Measurements from ENCODE around the gene LY6G6F.

DNA sequence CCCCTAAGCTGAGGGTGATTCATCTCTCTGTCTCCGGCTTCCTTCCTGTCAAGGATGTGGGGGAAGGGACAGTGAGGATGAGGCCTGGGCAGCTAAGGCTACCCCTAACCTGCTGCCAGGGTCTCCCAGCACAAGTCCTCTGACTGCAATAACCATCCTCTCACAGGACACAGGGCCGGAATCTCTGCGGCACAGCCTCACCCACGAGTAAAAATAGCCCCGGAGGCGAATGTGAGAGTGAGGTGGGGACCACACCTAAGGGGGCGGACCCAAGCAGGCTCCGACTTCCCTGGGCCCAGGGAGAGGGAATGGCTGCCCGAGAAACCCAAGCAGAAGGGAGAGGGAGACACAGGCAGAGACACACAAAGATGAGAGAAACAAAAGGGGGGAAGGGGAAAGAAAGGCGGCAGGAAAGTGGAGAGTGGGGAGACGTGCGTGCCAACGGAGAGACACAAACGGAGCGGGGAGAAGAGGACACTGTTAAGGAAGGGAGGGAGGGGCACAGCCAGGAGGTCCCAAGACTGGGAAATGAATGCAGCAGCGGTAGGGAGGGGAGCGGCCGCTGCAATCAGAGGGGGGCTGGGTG, 28.2 kb downstream of the LY6G6F start:
- peak; percentile 63 to 90 for TF ChIP-seq POLR2AphosphoS5 (IDR thresholded peaks at IDR 0.05; ENCODE audit: insufficient read depth in 1 of 2, low read depth in 1 of 2)
- TF ChIP-seq, protein P1, sequence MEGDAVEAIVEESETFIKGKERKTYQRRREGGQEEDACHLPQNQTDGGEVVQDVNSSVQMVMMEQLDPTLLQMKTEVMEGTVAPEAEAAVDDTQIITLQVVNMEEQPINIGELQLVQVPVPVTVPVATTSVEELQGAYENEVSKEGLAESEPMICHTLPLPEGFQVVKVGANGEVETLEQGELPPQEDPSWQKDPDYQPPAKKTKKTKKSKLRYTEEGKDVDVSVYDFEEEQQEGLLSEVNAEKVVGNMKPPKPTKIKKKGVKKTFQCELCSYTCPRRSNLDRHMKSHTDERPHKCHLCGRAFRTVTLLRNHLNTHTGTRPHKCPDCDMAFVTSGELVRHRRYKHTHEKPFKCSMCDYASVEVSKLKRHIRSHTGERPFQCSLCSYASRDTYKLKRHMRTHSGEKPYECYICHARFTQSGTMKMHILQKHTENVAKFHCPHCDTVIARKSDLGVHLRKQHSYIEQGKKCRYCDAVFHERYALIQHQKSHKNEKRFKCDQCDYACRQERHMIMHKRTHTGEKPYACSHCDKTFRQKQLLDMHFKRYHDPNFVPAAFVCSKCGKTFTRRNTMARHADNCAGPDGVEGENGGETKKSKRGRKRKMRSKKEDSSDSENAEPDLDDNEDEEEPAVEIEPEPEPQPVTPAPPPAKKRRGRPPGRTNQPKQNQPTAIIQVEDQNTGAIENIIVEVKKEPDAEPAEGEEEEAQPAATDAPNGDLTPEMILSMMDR (IDR thresholded peaks at IDR 0.05) = no peak

Measured in vagina (tissue), 2 donors.